Natural killer cell (primary cell): ENCODE measurements around the gene SESN1. TPM values are rescaled to one million over a fixed set of nuclear protein-coding genes. Genes with fewer than 3 reads are reported as not detected.

ENCODE experiments used
- ATAC-seq, 3 donors: fragments of 150-1000 bp in 2 of 3; fragments of 200-7000 bp in 1 of 3; cut with Tn5 transposase; 1 replicate in 1 of 3; 2 replicates in 2 of 3; pipeline ENCODE4 v1.10.0; 2021; ENCODE audit warnings: mild to moderate bottlenecking in 2 of 3, moderate library complexity in 2 of 3
- DNase-seq, 2 donors: peaks; one replicate each; pipeline versions ENCODE4 v3.0.0 to v3.0.0-alpha.2; 2013 to 2021; ENCODE audit warnings: mixed read lengths in 1 of 2
- H3K27ac ChIP-seq: one replicate; pipeline ENCODE4 v1.5.1; 2013; ENCODE audit warnings: mild to moderate bottlenecking, low read length
- H3K27me3 ChIP-seq: one replicate; pipeline ENCODE4 v1.6.1; 2013; ENCODE audit warnings: low read length; ENCODE audit not compliant: control insufficient read depth, insufficient read depth
- H3K36me3 ChIP-seq: one replicate; pipeline ENCODE4 v1.6.1; 2013; ENCODE audit warnings: low read length; ENCODE audit not compliant: control insufficient read depth, insufficient read depth
- H3K4me1 ChIP-seq: one replicate; pipeline ENCODE4 v1.6.1; 2013; ENCODE audit warnings: low read length; ENCODE audit not compliant: control insufficient read depth, insufficient read depth
- H3K4me3 ChIP-seq: one replicate; pipeline ENCODE4 v1.5.1; 2013; ENCODE audit warnings: low read length
- H3K9me3 ChIP-seq: one replicate; pipeline ENCODE4 v1.6.1; 2013; ENCODE audit warnings: low read length; ENCODE audit not compliant: control insufficient read depth, insufficient read depth
- H3K27ac Mint-ChIP-seq, 2 donors: one replicate each; pipeline ENCODE4 v1.8.0; 2022; ENCODE audit warnings: mild to moderate bottlenecking in 2 of 2, mixed read lengths in 2 of 2, moderate library complexity in 1 of 2
- H3K27me3 Mint-ChIP-seq, 2 donors: one replicate each; pipeline ENCODE4 v1.8.0; 2022; ENCODE audit warnings: low read depth in 2 of 2, mixed read lengths in 2 of 2
- H3K36me3 Mint-ChIP-seq: one replicate; pipeline ENCODE4 v1.8.0; 2022; ENCODE audit warnings: mixed read lengths
- H3K4me1 Mint-ChIP-seq, 2 donors: one replicate each; pipeline ENCODE4 v1.8.0; 2022; ENCODE audit warnings: mixed read lengths in 2 of 2
- H3K4me3 Mint-ChIP-seq: one replicate; pipeline ENCODE4 v1.8.0; 2022; ENCODE audit warnings: mild to moderate bottlenecking, moderate library complexity, mixed read lengths
- H3K9me3 Mint-ChIP-seq, 2 donors: one replicate each; pipeline ENCODE4 v1.8.0; 2022; ENCODE audit warnings: mixed read lengths in 2 of 2
- CTCF ChIP-seq: fragments of 200-600 bp; IDR thresholded peaks from one replicate; pipeline ENCODE4 v1.8.0; 2022; ENCODE audit warnings: antibody characterized with exemption
- WGBS: methylation state at CpG from one replicate; pipeline ENCODE4 v1.1.7; 2013; ENCODE audit warnings: missing lambda C conversion rate; ENCODE audit not compliant: insufficient coverage; 5-methylcytosine and 5-hydroxymethylcytosine counted together
- intact Hi-C: fragments of 100-400 bp; cut with micrococcal nuclease; formaldehyde crosslinking; loops from one replicate; pipeline ENCODE4 v1.14.2; 2022
- total RNA-seq, 4 donors: library from RNA; stranded (reverse); fragments of 120-200 nt in 1 of 4; gene quantifications; one replicate each; pipeline versions ENCODE4 v1.2.3 to v1.2.4, GENCODE V29; 2013 to 2022

The SESN1 gene
- total RNA-seq, 3 donors from 2014 or later (not counting 1 experiment from before 2014, with no cell fraction given) = 52.9 to 106 (median 68.9) TPM

- ATAC-seq (no peak), DNase-seq (no peak)
- intact Hi-C loops = no loop called here
- Mint-ChIP-seq H3K4me3 (peak overlapping the region; percentile 46), H3K4me1 (peaks cover 32 to 42% of the 10 kb centered on the region in 2 donors), H3K27me3 (no peaks in the 10 kb centered on the region), H3K27ac (peak overlapping the region; percentile 78 to 87), H3K9me3 (no peaks in the 10 kb centered on the region), H3K36me3 (no peaks in the 10 kb centered on the region)
- H3K9me3 ChIP-seq = no peaks in the 10 kb centered on the region
- no peaks in the 10 kb centered on the region for H3K27me3 ChIP-seq
- no peak overlapping the region for H3K4me3 ChIP-seq
- no peak overlapping the region for H3K27ac ChIP-seq
- H3K4me1 ChIP-seq = peaks cover 16% of the 10 kb centered on the region
- no peak for TF ChIP-seq CTCF
- no peaks in the 10 kb centered on the region for H3K36me3 ChIP-seq
- WGBS = 92% methylated on average over 2 of the region's 4 CpGs
Measured at GRCh38 chr6:109024784-109025183, 69.9 kb downstream of the SESN1 start.

GRCh38 chr6:109024368-109024767 lies 70.3 kb downstream of the SESN1 start:
- no peak for ATAC-seq
- no peaks in the 10 kb centered on the region for H3K27me3 ChIP-seq
- Mint-ChIP-seq H3K36me3 (no peaks in the 10 kb centered on the region), H3K4me1 (peaks cover 29 to 41% of the 10 kb centered on the region in 2 donors), H3K9me3 (no peaks in the 10 kb centered on the region), H3K27me3 (no peaks in the 10 kb centered on the region), H3K27ac (peak overlapping the region; percentile 78 to 87), H3K4me3 (peak overlapping the region; percentile 46)
- H3K36me3 ChIP-seq = no peaks in the 10 kb centered on the region
- no peaks in the 10 kb centered on the region for H3K9me3 ChIP-seq
- H3K4me3 ChIP-seq = no peak overlapping the region
- no peak for DNase-seq
- no peak for TF ChIP-seq CTCF
- 100% methylated on average over 2 of the region's 2 CpGs for whole genome bisulfite sequencing
- H3K4me1 ChIP-seq = peaks cover 16% of the 10 kb centered on the region
- intact Hi-C loops = no loop called here
- H3K27ac ChIP-seq = no peak overlapping the region

- no peaks in the 10 kb centered on the region for H3K27me3 Mint-ChIP-seq
- peak overlapping the region in 1 of 2 donors; percentile 12 for H3K27ac Mint-ChIP-seq
- peaks cover 31 to 44% of the 10 kb centered on the region in 2 donors for H3K4me1 Mint-ChIP-seq
Measured at GRCh38 chr6:109023356-109023925, 71.2 kb downstream of the SESN1 start.

More at GRCh38 chr6:109023356-109023925, 71.2 kb downstream of the SESN1 start:
- no peak overlapping the region for H3K4me3 Mint-ChIP-seq
- no peaks in the 10 kb centered on the region for H3K27me3 ChIP-seq
- H3K27ac ChIP-seq = no peak overlapping the region
- H3K4me1 ChIP-seq = peaks cover 16% of the 10 kb centered on the region
- no peaks in the 10 kb centered on the region for H3K36me3 ChIP-seq
- H3K4me3 ChIP-seq = no peak overlapping the region
- TF ChIP-seq CTCF = no peak
- ATAC-seq (no peak), DNase-seq (no peak)
- H3K9me3 ChIP-seq = no peaks in the 10 kb centered on the region
- no peaks in the 10 kb centered on the region for H3K36me3 Mint-ChIP-seq
- intact Hi-C loops = no loop called here
- H3K9me3 Mint-ChIP-seq = no peaks in the 10 kb centered on the region
